Right atrium auricular region (tissue), 2 donors: ENCODE data around the gene PSMC3. TPM values are rescaled to one million over a fixed set of nuclear protein-coding genes. Genes with fewer than 3 reads are reported as not detected.
A peak's percentile ranks its signal among the peaks of the same experiment; 100 is the strongest.

Experiments
- DNase-seq: peaks from one replicate; pipeline ENCODE4 v3.0.0-alpha.2; 2019; ENCODE audit warnings: low spot score
- H3K27ac ChIP-seq, 2 donors: fragments of 200-600 bp; sonication (generic); 1 replicate in 1 of 2; 2 replicates in 1 of 2; pipeline ENCODE4 v1.5.1; 2016 to 2019
- H3K27me3 ChIP-seq, 2 donors: fragments of 200-600 bp; sonication (generic); one replicate each; pipeline versions ENCODE4 v1.5.1 to v1.6.0; 2017 to 2019
- H3K36me3 ChIP-seq: fragments of 200-600 bp; sonication (generic); one replicate; pipeline ENCODE4 v1.5.1; 2016
- H3K4me1 ChIP-seq, 2 donors: fragments of 200-600 bp; sonication (generic); one replicate each; pipeline versions ENCODE4 v1.5.1 to v1.6.0; 2017 to 2019
- H3K4me3 ChIP-seq, 2 donors: fragments of 200-600 bp; sonication (generic); 1 replicate in 1 of 2; 2 replicates in 1 of 2; pipeline ENCODE4 v1.5.1; 2017 to 2019; ENCODE audit warnings: mild to moderate bottlenecking in 1 of 2, moderate library complexity in 1 of 2
- H3K9me3 ChIP-seq, 2 donors: fragments of 200-600 bp; sonication (generic); one replicate each; pipeline ENCODE4 v1.5.1; 2019
- total RNA-seq, 2 donors: library from RNA; depleted of rRNA; stranded (reverse); fragments of >200 nt; gene quantifications; one replicate each; pipeline ENCODE4 v1.1.0, GENCODE V29; 2016
- TF ChIP-seq, protein P1 (sequence below), 2 donors: fragments of 200-600 bp; sonication (generic); IDR thresholded peaks; one replicate each; pipeline ENCODE4 v1.5.1; 2019; ENCODE audit warnings: antibody characterized with exemption in 2 of 2

Gene PSMC3
- 100 to 1,000 TPM; 130 to 177 TPM for total RNA-seq

DNA sequence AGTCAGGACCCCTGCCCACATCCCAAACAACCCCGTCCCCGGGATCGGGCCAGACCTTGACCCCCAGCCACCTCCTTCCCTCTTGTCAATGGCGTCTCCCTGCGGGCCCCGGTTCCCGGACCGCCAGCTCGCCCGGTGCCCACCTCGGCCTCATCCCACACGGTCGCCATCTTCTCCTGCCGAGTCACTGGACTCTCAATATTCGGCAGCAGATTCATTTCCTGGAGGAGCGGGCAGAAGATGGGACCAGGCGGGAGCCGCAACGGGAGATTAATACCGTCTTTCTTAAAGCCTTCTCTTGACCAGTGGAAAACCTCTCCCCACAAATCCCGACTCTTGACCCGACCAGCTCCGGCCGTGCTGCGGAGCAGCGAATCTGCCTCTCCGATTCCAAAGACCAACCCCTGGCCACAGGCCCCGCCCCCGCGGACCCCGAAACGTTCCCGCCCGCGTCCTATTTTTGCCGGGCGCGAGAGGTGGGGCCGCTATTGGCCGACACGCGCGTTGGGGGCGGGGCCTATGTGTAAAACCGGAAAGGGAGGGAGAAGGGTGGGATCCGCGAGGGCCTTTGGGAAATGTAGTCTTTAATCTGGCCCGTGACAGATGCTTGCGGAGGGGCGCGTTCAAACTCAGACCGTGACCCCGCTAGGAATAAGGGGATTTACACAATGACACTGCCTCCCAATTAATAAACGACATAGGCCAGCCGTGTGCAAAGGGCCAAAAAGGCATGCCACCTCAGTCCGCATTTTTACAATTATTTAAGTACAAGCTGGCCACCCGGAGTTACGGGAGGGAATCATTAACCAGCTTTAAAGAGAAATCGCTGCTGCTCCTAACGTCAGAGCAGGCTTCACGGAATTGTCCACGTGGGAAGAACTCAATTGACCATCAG, at the start of gene PSMC3:
TSS of gene PSMC3 (minus strand) at position 378 of the 895 bp plus-strand sequence. CDS start at position 218, 160 bp downstream.
- Histone ChIP-seq H3K4me3 (peak within 1 kb of the TSS; percentile 74 to 93), H3K9me3 (no peaks in the 10 kb centered on the region), H3K36me3 (peaks cover 34% of the 10 kb centered on the region), H3K4me1 (peaks cover 0 to 16% of the 10 kb centered on the region in 2 donors), H3K27ac (peak within 1 kb of the TSS; percentile 86 to 95), H3K27me3 (no peaks in the 10 kb centered on the region)
- peak; percentile 99 for DNase-seq
- TF ChIP-seq, protein P1, sequence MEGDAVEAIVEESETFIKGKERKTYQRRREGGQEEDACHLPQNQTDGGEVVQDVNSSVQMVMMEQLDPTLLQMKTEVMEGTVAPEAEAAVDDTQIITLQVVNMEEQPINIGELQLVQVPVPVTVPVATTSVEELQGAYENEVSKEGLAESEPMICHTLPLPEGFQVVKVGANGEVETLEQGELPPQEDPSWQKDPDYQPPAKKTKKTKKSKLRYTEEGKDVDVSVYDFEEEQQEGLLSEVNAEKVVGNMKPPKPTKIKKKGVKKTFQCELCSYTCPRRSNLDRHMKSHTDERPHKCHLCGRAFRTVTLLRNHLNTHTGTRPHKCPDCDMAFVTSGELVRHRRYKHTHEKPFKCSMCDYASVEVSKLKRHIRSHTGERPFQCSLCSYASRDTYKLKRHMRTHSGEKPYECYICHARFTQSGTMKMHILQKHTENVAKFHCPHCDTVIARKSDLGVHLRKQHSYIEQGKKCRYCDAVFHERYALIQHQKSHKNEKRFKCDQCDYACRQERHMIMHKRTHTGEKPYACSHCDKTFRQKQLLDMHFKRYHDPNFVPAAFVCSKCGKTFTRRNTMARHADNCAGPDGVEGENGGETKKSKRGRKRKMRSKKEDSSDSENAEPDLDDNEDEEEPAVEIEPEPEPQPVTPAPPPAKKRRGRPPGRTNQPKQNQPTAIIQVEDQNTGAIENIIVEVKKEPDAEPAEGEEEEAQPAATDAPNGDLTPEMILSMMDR (IDR thresholded peaks at IDR 0.05): no peak

DNA sequence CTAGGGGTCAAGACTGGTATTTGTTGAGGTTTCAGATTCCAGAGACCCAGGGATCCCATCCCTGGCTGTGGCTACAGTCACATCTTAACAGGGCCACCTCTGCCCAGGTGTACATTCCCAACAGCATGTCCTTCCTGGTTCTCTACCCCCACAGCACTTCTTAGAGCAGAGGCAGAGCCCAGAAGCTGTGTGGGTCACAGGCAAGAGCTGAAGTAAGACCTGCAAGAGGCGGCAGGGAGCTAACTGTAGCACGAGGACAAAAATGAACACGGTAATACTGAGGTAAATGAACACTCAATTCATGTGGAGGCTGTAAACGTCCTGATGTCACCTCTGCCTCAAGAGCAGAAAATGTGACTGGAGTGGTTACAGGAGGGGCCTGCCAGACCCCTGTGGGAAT, 44.4 kb upstream of the PSMC3 start:
- Histone ChIP-seq H3K4me1 (peaks cover 0 to 29% of the 10 kb centered on the region in 2 donors), H3K27me3 (no peaks in the 10 kb centered on the region), H3K4me3 (no peak overlapping the region), H3K9me3 (no peaks in the 10 kb centered on the region), H3K27ac (no peak overlapping the region), H3K36me3 (peaks cover 55% of the 10 kb centered on the region)
- no peak for DNase-seq
- TF ChIP-seq, protein P1 (IDR thresholded peaks at IDR 0.05): no peak

DNA sequence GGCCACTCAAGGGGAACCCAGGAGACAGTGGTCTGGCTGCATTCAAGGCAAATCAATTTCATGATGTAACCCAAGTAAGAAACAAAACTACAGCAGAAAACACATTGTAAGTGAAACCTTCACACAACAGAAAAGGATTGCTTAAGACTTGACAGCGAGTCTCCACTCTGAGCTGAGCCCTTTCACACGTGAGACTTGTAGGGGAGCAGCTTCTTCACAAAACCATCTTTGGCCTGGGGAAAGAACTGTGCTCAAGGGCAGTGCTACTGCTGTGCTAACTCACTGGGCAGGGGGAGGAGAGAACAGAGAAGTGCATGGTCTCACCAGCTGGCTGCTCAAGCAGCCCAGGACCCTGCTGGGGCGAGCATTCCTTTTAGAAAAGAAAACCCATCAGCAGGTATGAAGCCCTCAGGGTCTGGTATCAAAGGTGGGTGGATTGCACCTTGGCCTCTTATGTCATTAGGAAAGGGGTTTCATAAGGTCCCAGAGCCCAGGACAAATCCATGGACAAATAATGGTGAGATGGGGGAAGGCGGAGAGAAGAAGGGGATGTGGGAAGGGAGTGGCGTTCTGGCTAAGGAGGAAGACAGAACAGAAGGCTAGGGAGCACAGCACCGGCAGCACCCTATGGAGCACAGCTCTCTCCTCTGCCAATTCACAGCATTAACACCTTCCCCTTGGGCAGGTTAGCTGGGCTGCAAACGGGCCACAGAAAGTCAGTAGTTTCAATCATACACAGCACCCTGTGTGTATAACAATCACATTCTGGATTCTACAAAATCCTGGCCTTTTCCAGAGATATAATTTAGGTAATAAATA, 43.3 kb upstream of the PSMC3 start:
- no peak overlapping the region for H3K4me3 ChIP-seq
- H3K9me3 ChIP-seq: no peaks in the 10 kb centered on the region
- peaks cover 0 to 34% of the 10 kb centered on the region in 2 donors for H3K4me1 ChIP-seq
- TF ChIP-seq, protein P1 (IDR thresholded peaks at IDR 0.05): no peak
- H3K27me3 ChIP-seq: no peaks in the 10 kb centered on the region
- H3K36me3 ChIP-seq: peaks cover 44% of the 10 kb centered on the region
- H3K27ac ChIP-seq: no peak overlapping the region
- no peak for DNase-seq

DNA sequence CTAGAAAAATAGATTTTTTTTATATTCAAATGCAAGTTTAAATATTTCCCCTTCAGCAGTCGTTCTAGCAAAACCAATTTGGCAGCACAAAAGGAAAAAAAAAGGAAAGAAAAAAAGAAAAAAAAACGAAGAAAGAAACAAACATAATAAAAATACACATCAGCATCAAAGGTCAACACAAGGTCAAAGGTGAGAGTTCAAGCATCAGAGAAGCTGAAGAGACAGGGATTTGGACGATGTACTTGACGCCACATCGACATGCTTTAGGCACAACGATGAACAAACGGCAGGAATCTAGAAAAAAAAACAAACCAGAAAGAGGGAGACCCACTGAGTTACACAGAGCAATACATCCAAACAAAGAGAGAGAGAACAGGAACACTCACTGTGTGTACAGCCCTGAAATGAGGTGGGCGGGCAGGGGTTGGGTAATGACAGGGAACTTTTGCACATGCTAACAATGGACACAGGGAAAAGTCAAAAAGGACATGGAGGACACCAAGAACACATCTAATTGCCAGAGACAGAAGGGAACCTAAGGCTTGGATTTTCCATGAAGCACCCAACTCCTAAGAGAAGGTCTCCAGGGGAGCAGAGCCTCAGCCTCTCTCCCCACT, 42.5 kb upstream of the PSMC3 start:
- no peaks in the 10 kb centered on the region for H3K9me3 ChIP-seq
- no peaks in the 10 kb centered on the region for H3K27me3 ChIP-seq
- peaks cover 35% of the 10 kb centered on the region for H3K36me3 ChIP-seq
- TF ChIP-seq, protein P1 (IDR thresholded peaks at IDR 0.05): no peak
- peaks cover 0 to 34% of the 10 kb centered on the region in 2 donors for H3K4me1 ChIP-seq
- DNase-seq: no peak
- H3K4me3 ChIP-seq: no peak overlapping the region
- H3K27ac ChIP-seq: no peak overlapping the region

DNA sequence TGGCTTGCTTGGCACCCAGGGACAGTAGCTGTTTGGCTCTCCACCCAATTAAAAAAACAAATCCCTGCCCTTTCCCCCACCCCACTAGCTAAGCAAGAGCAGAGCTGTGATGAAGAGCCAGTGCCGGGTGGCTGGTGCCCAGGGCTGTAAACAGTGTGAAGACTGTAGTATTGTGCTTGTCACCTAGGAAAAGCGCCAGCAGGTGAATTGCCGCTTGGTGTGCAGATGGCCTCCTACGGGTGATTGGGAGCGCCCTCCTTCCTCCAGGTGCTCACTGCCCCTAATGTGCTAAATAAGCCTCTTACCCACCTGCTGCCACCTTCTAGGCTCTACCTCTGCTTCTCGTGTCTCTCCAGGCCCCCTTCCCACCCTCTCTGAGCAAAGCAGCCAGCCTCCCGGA, 41.1 kb upstream of the PSMC3 start:
- no peaks in the 10 kb centered on the region for H3K27me3 ChIP-seq
- TF ChIP-seq, protein P1 (IDR thresholded peaks at IDR 0.05): no peak
- peaks cover 0 to 34% of the 10 kb centered on the region in 2 donors for H3K4me1 ChIP-seq
- no peak overlapping the region for H3K4me3 ChIP-seq
- H3K9me3 ChIP-seq: no peaks in the 10 kb centered on the region
- no peak for DNase-seq
- H3K27ac ChIP-seq: peak overlapping the region; percentile 37 to 50
- H3K36me3 ChIP-seq: peaks cover 21% of the 10 kb centered on the region
